Pancreas (tissue), 10 donors: Measurements from ENCODE around the gene DOCK1. TPM values are rescaled to one million over a fixed set of nuclear protein-coding genes. Genes with fewer than 3 reads are reported as not detected.

Source experiments
- ATAC-seq, 4 donors: fragments of 200-7000 bp; cut with Tn5 transposase; one replicate each; pipeline versions ENCODE4 v1.8.0 to v1.9.1; 2020; ENCODE audit warnings: mild to moderate bottlenecking in 4 of 4, moderate library complexity in 4 of 4
- DNase-seq, 6 donors: peaks; one replicate each; pipeline ENCODE4 v3.0.0-alpha.2; 2020
- FAIRE-seq: peaks from 2 replicates; lab custom pipeline; 2012; peaks lifted over from hg19 to GRCh38; lab: Jason Lieb, UNC
- H3K27ac ChIP-seq, 4 donors: fragments of 200-600 bp; sonication (generic); 1 replicate in 3 of 4; 2 replicates in 1 of 4; pipeline versions ENCODE4 v1.5.0 to v1.8.0; 2020
- H3K27me3 ChIP-seq, 4 donors: fragments of 200-600 bp; one replicate each; pipeline ENCODE4 v1.8.0; 2021
- H3K36me3 ChIP-seq, 3 donors: fragments of 200-600 bp; sonication (generic) in 1 of 3; one replicate each; pipeline versions ENCODE4 v1.5.0 to v1.8.0; 2020 to 2021
- H3K4me1 ChIP-seq, 3 donors: fragments of 200-600 bp; one replicate each; pipeline ENCODE4 v1.8.0; 2021
- H3K4me3 ChIP-seq, 4 donors: fragments of 200-600 bp; sonication (generic) in 2 of 4; one replicate each; pipeline versions ENCODE4 v1.5.0 to v1.8.0; 2020 to 2021
- H3K9me3 ChIP-seq, 4 donors: fragments of 200-600 bp; one replicate each; pipeline ENCODE4 v1.8.0; 2021
- WGBS, 2 donors: extraction: QIAGEN DNeasy Blood & Tissue Kit; methylation state at CpG; one replicate each; pipeline ENCODE4 v1.1.7; 2013; 5-methylcytosine and 5-hydroxymethylcytosine counted together
- intact Hi-C, 3 donors: fragments of 100-400 bp; cut with DNase I; formaldehyde crosslinking; loops; one replicate each; pipeline versions ENCODE4 v1.11.1 to v1.14.2; 2022
- polyA plus RNA-seq, 2 donors: library from polyadenylated mRNA; stranded (reverse); fragments of 200-250 nt; gene quantifications; one replicate each; pipeline ENCODE4 v1.2.3, GENCODE V29; 2013
- total RNA-seq, 6 donors: library from RNA; stranded (reverse); fragmentation: NEBNext Ultra II Directional in 4 of 6; extraction: Animal tissue kit (Norgen Biotek cat#: 25700) in 4 of 6; gene quantifications; one replicate each; pipeline versions ENCODE4 v1.2.1 to v1.2.4, GENCODE V29; 2021 to 2023
- TF ChIP-seq, protein P1 (sequence below), 4 donors: fragments of 200-600 bp; sonication (generic) in 3 of 4; IDR thresholded peaks; one replicate each; pipeline versions ENCODE4 v1.5.0 to v1.8.0; 2021; ENCODE audit warnings: antibody characterized with exemption in 4 of 4
- donor health status: healthy with polysubstance abuse.
- donor health status: DM: no; HTN: no; CAD: no; lungs with moderate emphysema.
- donor health status: DM: no; HTN: no; CAD: no.
- donor health status: control.
- donor health status: control.
- donor health status: Bipolar disorder and iron deficiency.
- donor health status: DM: yes; HTN: yes; CAD: no.
- donor health status: DM: no; HTN: no; CAD: no.
- donor health status: DM: no; HTN: no; CAD: no.
- donor health status: DM: yes; HTN: yes; CAD: no.

Gene DOCK1
- total and polyA plus RNA-seq, 8 donors: 12.1 to 38.6 (median 24.2) TPM

DNA sequence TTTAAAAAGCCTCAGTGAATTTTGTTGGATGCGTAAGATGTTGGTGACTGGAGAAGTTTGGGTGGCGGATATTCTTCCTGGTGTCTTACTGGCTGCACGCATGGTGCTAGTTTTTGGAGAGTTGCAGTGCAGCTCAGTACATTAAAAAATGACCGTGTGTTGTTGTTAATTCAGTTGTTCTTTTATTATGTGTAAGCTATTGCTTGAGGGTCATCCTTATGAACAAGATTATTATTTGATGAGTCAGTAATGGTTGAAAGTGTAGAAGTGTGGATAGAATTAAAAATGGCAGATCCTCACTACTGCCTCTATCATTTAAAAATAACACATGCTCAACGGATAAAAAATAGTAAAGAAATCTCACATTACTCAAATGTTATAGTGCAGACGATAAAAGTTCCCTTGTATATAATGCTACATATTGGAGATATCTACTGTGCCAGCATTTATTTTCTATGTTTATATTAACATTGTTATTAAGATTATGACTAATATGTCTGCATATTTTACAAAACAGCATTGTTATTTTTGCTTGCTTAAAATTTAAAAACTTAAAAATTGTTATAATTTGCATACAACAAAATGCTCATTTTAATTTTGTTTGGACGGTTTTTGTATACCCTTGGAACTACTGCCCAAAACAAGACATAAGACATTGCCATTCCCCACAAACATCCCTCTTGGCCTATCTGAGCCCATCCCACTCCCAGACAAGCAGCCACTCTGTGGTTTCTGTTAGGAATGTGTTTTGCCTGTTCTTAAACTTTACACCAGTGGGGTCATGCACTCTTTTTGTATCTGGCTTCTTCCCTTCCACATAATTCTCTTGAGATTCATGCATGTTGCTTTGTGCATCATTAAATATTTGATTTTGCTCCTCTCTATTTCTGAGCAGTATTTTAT, 142.0 kb downstream of the DOCK1 start:
- FAIRE-seq (no peak), ATAC-seq (no peak), DNase-seq (no peak)
- H3K9me3 ChIP-seq: no peaks in the 10 kb centered on the region
- peaks cover 0 to 6% (median 0%) of the 10 kb centered on the region in 3 donors for H3K4me1 ChIP-seq
- TF ChIP-seq, protein P1, sequence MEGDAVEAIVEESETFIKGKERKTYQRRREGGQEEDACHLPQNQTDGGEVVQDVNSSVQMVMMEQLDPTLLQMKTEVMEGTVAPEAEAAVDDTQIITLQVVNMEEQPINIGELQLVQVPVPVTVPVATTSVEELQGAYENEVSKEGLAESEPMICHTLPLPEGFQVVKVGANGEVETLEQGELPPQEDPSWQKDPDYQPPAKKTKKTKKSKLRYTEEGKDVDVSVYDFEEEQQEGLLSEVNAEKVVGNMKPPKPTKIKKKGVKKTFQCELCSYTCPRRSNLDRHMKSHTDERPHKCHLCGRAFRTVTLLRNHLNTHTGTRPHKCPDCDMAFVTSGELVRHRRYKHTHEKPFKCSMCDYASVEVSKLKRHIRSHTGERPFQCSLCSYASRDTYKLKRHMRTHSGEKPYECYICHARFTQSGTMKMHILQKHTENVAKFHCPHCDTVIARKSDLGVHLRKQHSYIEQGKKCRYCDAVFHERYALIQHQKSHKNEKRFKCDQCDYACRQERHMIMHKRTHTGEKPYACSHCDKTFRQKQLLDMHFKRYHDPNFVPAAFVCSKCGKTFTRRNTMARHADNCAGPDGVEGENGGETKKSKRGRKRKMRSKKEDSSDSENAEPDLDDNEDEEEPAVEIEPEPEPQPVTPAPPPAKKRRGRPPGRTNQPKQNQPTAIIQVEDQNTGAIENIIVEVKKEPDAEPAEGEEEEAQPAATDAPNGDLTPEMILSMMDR (IDR thresholded peaks at IDR 0.05): no peak
- intact Hi-C loops: no loop called here
- no peaks in the 10 kb centered on the region for H3K36me3 ChIP-seq
- H3K4me3 ChIP-seq: no peak overlapping the region
- no peaks in the 10 kb centered on the region for H3K27me3 ChIP-seq
- no peak overlapping the region for H3K27ac ChIP-seq
- WGBS, 2 donors: 92 to 97% methylated on average over 7 of the region's 7 CpGs

DNA sequence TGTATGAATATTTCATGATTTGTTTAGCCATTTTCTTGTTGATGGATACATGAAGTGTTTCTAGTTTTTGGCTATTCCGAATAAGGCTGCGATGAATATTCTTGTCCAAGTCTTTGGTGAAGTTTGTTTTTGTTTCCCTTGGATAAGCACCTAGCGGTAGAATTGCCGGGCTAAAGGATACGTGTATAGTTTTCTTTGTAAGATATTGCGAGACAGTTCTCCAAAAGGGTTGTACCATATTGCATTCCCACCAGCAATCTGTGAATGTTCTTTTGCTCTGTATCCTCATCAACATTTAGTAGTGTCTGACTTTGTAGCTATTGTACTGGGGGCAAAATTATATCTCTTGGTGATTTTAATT, 142.6 kb downstream of the DOCK1 start:
- TF ChIP-seq, protein P1 (IDR thresholded peaks at IDR 0.05): no peak
- no peak for DNase-seq
- no peak for FAIRE-seq
- Histone ChIP-seq H3K27me3 (no peaks in the 10 kb centered on the region), H3K4me1 (peaks cover 0 to 6% (median 0%) of the 10 kb centered on the region in 3 donors), H3K27ac (no peak overlapping the region), H3K36me3 (peaks cover 0 to 4% (median 2%) of the 10 kb centered on the region in 3 donors), H3K9me3 (no peaks in the 10 kb centered on the region), H3K4me3 (no peak overlapping the region)
- no peak for ATAC-seq
- intact Hi-C loops: no loop called here
- WGBS, 2 donors: 93 to 97% methylated on average over 6 of the region's 6 CpGs

DNA sequence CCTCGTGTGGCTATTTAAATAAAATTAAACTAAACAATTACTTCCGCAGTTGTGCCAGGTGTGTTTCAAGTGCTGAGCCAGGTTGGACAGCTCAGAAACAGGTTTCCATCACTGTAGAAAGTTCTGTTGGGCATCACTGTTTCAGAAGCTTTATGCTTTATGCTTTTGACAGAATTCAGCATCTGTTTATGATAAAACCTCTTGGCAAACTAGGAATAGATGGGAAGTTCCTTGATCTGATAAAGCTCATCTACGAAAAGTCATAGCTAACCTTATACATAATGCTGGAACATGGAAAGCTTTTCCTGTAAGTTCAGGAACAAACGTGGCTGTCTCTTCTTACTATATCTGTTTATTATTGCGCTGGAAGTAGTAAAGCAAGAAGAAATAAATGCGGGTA, 143.4 kb downstream of the DOCK1 start:
- 78 to 81% methylated on average over 6 of the region's 6 CpGs for WGBS, 2 donors
- no peak overlapping the region for H3K27ac ChIP-seq
- H3K4me1 ChIP-seq: peaks cover 0 to 5% (median 0%) of the 10 kb centered on the region in 3 donors
- DNase-seq (no peak), ATAC-seq (no peak), FAIRE-seq (no peak)
- intact Hi-C loops: no loop called here
- H3K27me3 ChIP-seq: no peaks in the 10 kb centered on the region
- peaks cover 0 to 12% (median 10%) of the 10 kb centered on the region in 3 donors for H3K36me3 ChIP-seq
- H3K9me3 ChIP-seq: no peaks in the 10 kb centered on the region
- TF ChIP-seq, protein P1 (IDR thresholded peaks at IDR 0.05): no peak
- no peak overlapping the region for H3K4me3 ChIP-seq

DNA sequence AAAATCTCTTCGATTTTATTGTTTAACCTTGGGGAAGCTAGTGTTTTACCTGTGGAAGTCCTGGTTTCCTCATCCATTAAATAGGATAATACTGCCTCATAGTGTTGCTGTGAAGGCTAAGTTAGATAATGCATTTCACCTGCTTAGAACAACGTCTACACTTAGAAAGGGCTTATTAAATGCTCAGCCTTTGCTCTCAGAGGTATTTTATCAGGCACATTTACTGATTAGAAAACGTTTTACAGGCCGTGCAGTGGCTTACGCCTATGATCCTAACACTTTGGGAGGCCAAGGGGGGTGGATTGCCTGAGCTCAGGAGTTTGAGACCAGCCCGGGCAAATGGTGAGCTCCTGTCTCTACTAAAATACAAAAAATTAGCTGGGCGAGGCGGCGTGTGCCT, 146.8 kb downstream of the DOCK1 start:
- H3K36me3 ChIP-seq: peaks cover 0 to 15% (median 15%) of the 10 kb centered on the region in 3 donors
- TF ChIP-seq, protein P1 (IDR thresholded peaks at IDR 0.05): no peak
- H3K4me1 ChIP-seq: no peaks in the 10 kb centered on the region
- no peaks in the 10 kb centered on the region for H3K9me3 ChIP-seq
- intact Hi-C loops: no loop called here
- WGBS, 2 donors: 79 to 84% methylated on average over 9 of the region's 9 CpGs
- no peak for DNase-seq
- ATAC-seq: no peak
- no peak for FAIRE-seq
- H3K27ac ChIP-seq: no peak overlapping the region
- H3K27me3 ChIP-seq: no peaks in the 10 kb centered on the region
- no peak overlapping the region for H3K4me3 ChIP-seq

DNA sequence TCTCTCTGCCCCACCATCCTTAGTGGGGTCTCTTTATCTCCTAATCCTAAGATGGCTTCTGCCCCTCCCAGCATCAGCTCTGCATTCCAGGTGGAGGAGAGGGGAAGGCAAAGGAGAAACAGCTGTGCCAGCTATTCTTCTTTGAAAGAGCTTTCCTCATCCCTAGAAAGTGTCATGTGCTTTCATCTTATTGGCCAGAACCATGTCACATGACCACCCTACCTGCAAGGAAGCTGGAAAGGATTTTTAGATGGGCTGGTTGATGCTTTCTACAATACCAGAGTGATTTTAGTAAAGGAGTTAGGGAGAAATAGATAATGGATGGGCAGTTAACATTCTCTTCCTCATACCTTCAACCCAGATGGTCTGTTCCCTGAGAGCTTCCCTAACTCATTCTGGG, 150.0 kb downstream of the DOCK1 start:
- no peak for FAIRE-seq
- intact Hi-C loops: no loop called here

More for the DNA sequence above, 150.0 kb downstream of the DOCK1 start:
- H3K4me1 ChIP-seq: no peaks in the 10 kb centered on the region
- H3K9me3 ChIP-seq: no peaks in the 10 kb centered on the region
- no peak for DNase-seq
- H3K27ac ChIP-seq: no peak overlapping the region
- no peak for ATAC-seq
- TF ChIP-seq, protein P1 (IDR thresholded peaks at IDR 0.05): no peak
- H3K27me3 ChIP-seq: no peaks in the 10 kb centered on the region
- peaks cover 0 to 15% (median 15%) of the 10 kb centered on the region in 3 donors for H3K36me3 ChIP-seq
- no peak overlapping the region for H3K4me3 ChIP-seq
